ENCODE measurements around the gene ELMO1.

ELMO1 gene

GRCh38 chr7:37092548-37092947 lies 356.1 kb downstream of the ELMO1 start:
- Histone ChIP-seq H2AFZ (ENCODE audit: insufficient read depth, low read length, poor library complexity) (no peak overlapping the region), H3K27ac (ENCODE audit: low read depth, low read length) (no peak overlapping the region), H2AK5ac (ENCODE audit: low read length) (no peak overlapping the region)

GRCh38 chr7:37089972-37090371 lies 358.7 kb downstream of the ELMO1 start:
- H3K4me2 ChIP-seq (ENCODE audit: low read length), result no peak overlapping the region
- H4K8ac ChIP-seq (ENCODE audit: low read depth, low read length), result no peak overlapping the region
- no peaks in the 10 kb centered on the region for H3K9me3 ChIP-seq (ENCODE audit: insufficient read depth, low read depth, low read length)
- no peak overlapping the region for H4K91ac ChIP-seq (ENCODE audit: low read depth, low read length)
- H3K79me2 ChIP-seq (ENCODE audit: control insufficient read depth, insufficient read depth, low read length, poor library complexity), result no peaks in the 10 kb centered on the region
- H3K14ac ChIP-seq (ENCODE audit: low read length), result no peak overlapping the region
- H3K27ac ChIP-seq (ENCODE audit: low read depth, low read length), result no peak overlapping the region
- peak; percentile 29 to 68 for DNase-seq
- no peak overlapping the region for H2BK120ac ChIP-seq (ENCODE audit: insufficient read depth, low read length, poor library complexity)
- WGBS (ENCODE audit: extremely low coverage, insufficient coverage, insufficient read length), result no CpG with 5 or more reads among the region's 4 CpGs
- peaks cover 3 to 10% of the 10 kb centered on the region in 2 experiments for H3K36me3 ChIP-seq (ENCODE audit: control insufficient read depth in 1 of 2, insufficient read depth in 2 of 2, low read length in 2 of 2)
- no peak overlapping the region for H2AK5ac ChIP-seq (ENCODE audit: low read length)
- H3K9ac ChIP-seq (ENCODE audit: low read length), result no peak overlapping the region
- no peak overlapping the region for H3K4ac ChIP-seq (ENCODE audit: low read depth, low read length)
- H4K12ac ChIP-seq (ENCODE audit: low read depth, low read length), result no peak overlapping the region
- H2BK12ac ChIP-seq (ENCODE audit: low read length), result no peak overlapping the region
- H3K4me1 ChIP-seq (ENCODE audit: control insufficient read depth in 1 of 2, insufficient read depth in 2 of 2, low read length in 2 of 2), result peaks cover 3 to 8% of the 10 kb centered on the region in 2 experiments
- H3K4me3 ChIP-seq (ENCODE audit: low read depth, low read length), result no peak overlapping the region
- no peak overlapping the region for H3K18ac ChIP-seq (ENCODE audit: low read length)
- H3K27me3 ChIP-seq (ENCODE audit: insufficient read depth, low read length), result no peaks in the 10 kb centered on the region
- H2BK5ac ChIP-seq (ENCODE audit: low read depth, low read length, poor library complexity), result no peak overlapping the region
- H2AFZ ChIP-seq (ENCODE audit: insufficient read depth, low read length, poor library complexity), result no peak overlapping the region
- H3K23ac ChIP-seq (ENCODE audit: low read length), result no peak overlapping the region
- no peaks in the 10 kb centered on the region for H3K79me1 ChIP-seq (ENCODE audit: low read length)

More at GRCh38 chr7:37092548-37092947, 356.1 kb downstream of the ELMO1 start:
- peaks cover 3 to 8% of the 10 kb centered on the region in 2 experiments for H3K4me1 ChIP-seq (ENCODE audit: control insufficient read depth in 1 of 2, insufficient read depth in 2 of 2, low read length in 2 of 2)
- no peak overlapping the region for H3K4me2 ChIP-seq (ENCODE audit: low read length)
- H3K79me2 ChIP-seq (ENCODE audit: control insufficient read depth, insufficient read depth, low read length, poor library complexity), result no peaks in the 10 kb centered on the region
- no peak overlapping the region for H3K4ac ChIP-seq (ENCODE audit: low read depth, low read length)
- no peak overlapping the region for H3K9ac ChIP-seq (ENCODE audit: low read length)
- no peak overlapping the region for H4K12ac ChIP-seq (ENCODE audit: low read depth, low read length)
- no peak overlapping the region for H4K91ac ChIP-seq (ENCODE audit: low read depth, low read length)
- no peaks in the 10 kb centered on the region for H3K79me1 ChIP-seq (ENCODE audit: low read length)
- no peak overlapping the region for H2BK12ac ChIP-seq (ENCODE audit: low read length)
- no peaks in the 10 kb centered on the region for H3K9me3 ChIP-seq (ENCODE audit: insufficient read depth, low read depth, low read length)
- peak in 1 of 2 donors; percentile 13 for DNase-seq
- peaks cover 3 to 11% of the 10 kb centered on the region in 2 experiments for H3K36me3 ChIP-seq (ENCODE audit: control insufficient read depth in 1 of 2, insufficient read depth in 2 of 2, low read length in 2 of 2)
- H3K27me3 ChIP-seq (ENCODE audit: insufficient read depth, low read length), result no peaks in the 10 kb centered on the region
- WGBS (ENCODE audit: extremely low coverage, insufficient coverage, insufficient read length), result no CpG with 5 or more reads among the region's 6 CpGs
- H4K8ac ChIP-seq (ENCODE audit: low read depth, low read length), result no peak overlapping the region
- no peak overlapping the region for H3K18ac ChIP-seq (ENCODE audit: low read length)
- H2BK5ac ChIP-seq (ENCODE audit: low read depth, low read length, poor library complexity), result no peak overlapping the region
- H2BK120ac ChIP-seq (ENCODE audit: insufficient read depth, low read length, poor library complexity), result no peak overlapping the region
- H3K23ac ChIP-seq (ENCODE audit: low read length), result no peak overlapping the region
- H3K14ac ChIP-seq (ENCODE audit: low read length), result no peak overlapping the region
- H3K4me3 ChIP-seq (ENCODE audit: low read depth, low read length), result no peak overlapping the region

- Histone ChIP-seq H2BK120ac (ENCODE audit: insufficient read depth, low read length, poor library complexity) (no peak overlapping the region), H3K79me2 (ENCODE audit: control insufficient read depth, insufficient read depth, low read length, poor library complexity) (no peaks in the 10 kb centered on the region), H3K27ac (ENCODE audit: low read depth, low read length) (no peak overlapping the region), H3K36me3 (ENCODE audit: control insufficient read depth in 1 of 2, insufficient read depth in 2 of 2, low read length in 2 of 2) (peaks cover 0 to 4% of the 10 kb centered on the region in 2 experiments), H4K91ac (ENCODE audit: low read depth, low read length) (no peak overlapping the region), H4K12ac (ENCODE audit: low read depth, low read length) (no peak overlapping the region), H3K23ac (ENCODE audit: low read length) (no peak overlapping the region), H3K4me3 (ENCODE audit: low read depth, low read length) (no peak overlapping the region), H4K8ac (ENCODE audit: low read depth, low read length) (no peak overlapping the region), H3K14ac (ENCODE audit: low read length) (no peak overlapping the region), H2BK5ac (ENCODE audit: low read depth, low read length, poor library complexity) (no peak overlapping the region), H2AK5ac (ENCODE audit: low read length) (no peak overlapping the region), H3K79me1 (ENCODE audit: low read length) (no peaks in the 10 kb centered on the region), H3K9me3 (ENCODE audit: insufficient read depth, low read depth, low read length) (no peaks in the 10 kb centered on the region), H3K27me3 (ENCODE audit: insufficient read depth, low read length) (no peaks in the 10 kb centered on the region), H3K4ac (ENCODE audit: low read depth, low read length) (no peak overlapping the region), H3K18ac (ENCODE audit: low read length) (no peak overlapping the region), H3K4me2 (ENCODE audit: low read length) (no peak overlapping the region), H3K9ac (ENCODE audit: low read length) (no peak overlapping the region), H2BK12ac (ENCODE audit: low read length) (no peak overlapping the region), H2AFZ (ENCODE audit: insufficient read depth, low read length, poor library complexity) (no peak overlapping the region), H3K4me1 (ENCODE audit: control insufficient read depth in 1 of 2, insufficient read depth in 2 of 2, low read length in 2 of 2) (peaks cover 3 to 8% of the 10 kb centered on the region in 2 experiments)
- DNase-seq, result no peak
- WGBS (ENCODE audit: extremely low coverage, insufficient coverage, insufficient read length), result no CpG with 5 or more reads among the region's 5 CpGs
Observed at GRCh38 chr7:37085600-37085999, 363.1 kb downstream of the ELMO1 start.

GRCh38 chr7:37084303-37084702 lies 364.4 kb downstream of the ELMO1 start:
- Histone ChIP-seq H3K4me2 (ENCODE audit: low read length) (no peak overlapping the region), H3K18ac (ENCODE audit: low read length) (no peak overlapping the region), H4K12ac (ENCODE audit: low read depth, low read length) (no peak overlapping the region), H4K91ac (ENCODE audit: low read depth, low read length) (no peak overlapping the region), H3K23ac (ENCODE audit: low read length) (no peak overlapping the region), H3K4me1 (ENCODE audit: control insufficient read depth in 1 of 2, insufficient read depth in 2 of 2, low read length in 2 of 2) (no peaks in the 10 kb centered on the region), H3K79me1 (ENCODE audit: low read length) (no peaks in the 10 kb centered on the region), H4K8ac (ENCODE audit: low read depth, low read length) (no peak overlapping the region), H2BK12ac (ENCODE audit: low read length) (no peak overlapping the region), H3K79me2 (ENCODE audit: control insufficient read depth, insufficient read depth, low read length, poor library complexity) (no peaks in the 10 kb centered on the region), H2AK5ac (ENCODE audit: low read length) (no peak overlapping the region), H3K27me3 (ENCODE audit: insufficient read depth, low read length) (no peaks in the 10 kb centered on the region), H3K4me3 (ENCODE audit: low read depth, low read length) (no peak overlapping the region), H3K9me3 (ENCODE audit: insufficient read depth, low read depth, low read length) (no peaks in the 10 kb centered on the region), H3K4ac (ENCODE audit: low read depth, low read length) (no peak overlapping the region), H3K36me3 (ENCODE audit: control insufficient read depth in 1 of 2, insufficient read depth in 2 of 2, low read length in 2 of 2) (peaks cover 0 to 4% of the 10 kb centered on the region in 2 experiments), H2AFZ (ENCODE audit: insufficient read depth, low read length, poor library complexity) (no peak overlapping the region), H3K9ac (ENCODE audit: low read length) (no peak overlapping the region), H3K14ac (ENCODE audit: low read length) (no peak overlapping the region), H2BK5ac (ENCODE audit: low read depth, low read length, poor library complexity) (no peak overlapping the region), H3K27ac (ENCODE audit: low read depth, low read length) (no peak overlapping the region), H2BK120ac (ENCODE audit: insufficient read depth, low read length, poor library complexity) (no peak overlapping the region)
- WGBS (ENCODE audit: extremely low coverage, insufficient coverage, insufficient read length), result no CpG with 5 or more reads among the region's 2 CpGs
- DNase-seq, result no peak

Measured in trophoblast cell (in vitro differentiated cells and primary cell).